HepG2 (cell line): ENCODE data around the gene MRPS34. TPM values are rescaled to one million over a fixed set of nuclear protein-coding genes. Genes with fewer than 3 reads are reported as not detected.
A peak's percentile ranks its signal among the peaks of the same experiment; 100 is the strongest.

Experiments used
- ARNT ChIP-seq: fragments of 450-650 bp; IDR thresholded peaks from 2 replicates; pipeline ENCODE4 v1.6.1; 2017
- BCL3 ChIP-seq: sonication (generic); formaldehyde crosslinking; IDR thresholded peaks from 2 replicates; pipeline ENCODE4 v1.5.1; 2020; ENCODE audit warnings: mild to moderate bottlenecking, missing genetic modification reagents, moderate library complexity
- FLYWCH1 ChIP-seq: sonication (generic); formaldehyde crosslinking; IDR thresholded peaks from 2 replicates; pipeline ENCODE4 v1.8.1; 2023; ENCODE audit warnings: mild to moderate bottlenecking, missing genetic modification reagents
- IKZF1 ChIP-seq: fragments of 450-650 bp; IDR thresholded peaks from 2 replicates; pipeline ENCODE4 v1.7.1; 2016
- KLF13 ChIP-seq: sonication (generic); formaldehyde crosslinking; IDR thresholded peaks from 2 replicates; pipeline ENCODE4 v1.4.0; 2020; ENCODE audit warnings: mild to moderate bottlenecking, missing genetic modification reagents
- MAFK ChIP-seq, 2 experiments: IDR thresholded peaks in 1 of 2; conservative IDR thresholded peaks in 1 of 2; 2 replicates each; pipeline ENCODE4 v1.6.1; 2011; ENCODE audit warnings: improper control_type of control experiment in 2 of 2, low read length in 2 of 2
- MED8 ChIP-seq: sonication (generic); formaldehyde crosslinking; IDR thresholded peaks from 2 replicates; pipeline ENCODE4 v1.8.1; 2023; ENCODE audit warnings: mild to moderate bottlenecking, missing genetic modification reagents; ENCODE audit not compliant: insufficient replicate concordance
- NCOA2 ChIP-seq: sonication (generic); formaldehyde crosslinking; IDR thresholded peaks from 2 replicates; pipeline ENCODE4 v1.8.0; 2022; ENCODE audit warnings: inconsistent platforms
- NFKBIZ ChIP-seq: IDR thresholded peaks from 2 replicates; pipeline ENCODE4 v1.6.1; 2018; ENCODE audit warnings: missing genetic modification reagents, missing compliant biosample characterization
- NR2C2 ChIP-seq: sonication (generic); formaldehyde crosslinking; IDR thresholded peaks from 2 replicates; pipeline ENCODE4 v1.4.0; 2020; ENCODE audit warnings: missing genetic modification reagents, mild to moderate bottlenecking, moderate library complexity, borderline replicate concordance
- RBFOX2 ChIP-seq: fragments of 200-400 bp; formaldehyde crosslinking; IDR thresholded peaks from 2 replicates; pipeline ENCODE4 v1.6.1; 2017; ENCODE audit warnings: low read depth, mild to moderate bottlenecking, low read length
- TFE3 ChIP-seq: IDR thresholded peaks from 2 replicates; pipeline ENCODE4 v1.6.1; 2016
- TIGD3 ChIP-seq: sonication (generic); formaldehyde crosslinking; IDR thresholded peaks from 2 replicates; pipeline ENCODE4 v1.5.1; 2020; ENCODE audit warnings: mild to moderate bottlenecking, missing genetic modification reagents, borderline replicate concordance
- ZNF232 ChIP-seq: sonication (generic); formaldehyde crosslinking; IDR thresholded peaks from 2 replicates; pipeline ENCODE4 v1.4.0; 2020; ENCODE audit warnings: missing genetic modification reagents, borderline replicate concordance
- ZNF251 ChIP-seq: sonication (generic); formaldehyde crosslinking; IDR thresholded peaks from 2 replicates; pipeline ENCODE4 v1.9.0; 2021; ENCODE audit warnings: mild to moderate bottlenecking, missing genetic modification reagents
- ZNF333 ChIP-seq: sonication (generic); formaldehyde crosslinking; IDR thresholded peaks from 2 replicates; pipeline ENCODE4 v1.4.0; 2020; ENCODE audit warnings: mild to moderate bottlenecking, missing genetic modification reagents, borderline replicate concordance
- ZNF335 ChIP-seq: sonication (generic); formaldehyde crosslinking; IDR thresholded peaks from 2 replicates; pipeline ENCODE4 v1.4.0; 2020; ENCODE audit warnings: missing genetic modification reagents
- ZNF557 ChIP-seq: sonication (generic); formaldehyde crosslinking; IDR thresholded peaks from 2 replicates; pipeline ENCODE4 v1.4.0; 2020; ENCODE audit warnings: missing genetic modification reagents
- ZNF580 ChIP-seq: IDR thresholded peaks from 2 replicates; pipeline ENCODE4 v1.6.1; 2016; ENCODE audit warnings: low read depth, borderline replicate concordance
- polyA plus RNA-seq, 8 experiments: library from polyadenylated mRNA; depleted of rRNA in 3 of 8; stranded (reverse) in 7 of 8; unstranded in 1 of 8; fragments of >200 nt; fragmentation: Illumina TruSeq in 4 of 8; extraction: Trizol in 4 of 8; gene quantifications; 2 replicates each; pipeline versions ENCODE4 v1.2.1 to v1.2.3, GENCODE V29; 2011 to 2016; ENCODE audit warnings: low read depth in 4 of 8, missing spikeins in 1 of 8, mixed read lengths in 1 of 8; ENCODE audit not compliant: insufficient read depth in 1 of 8
- total RNA-seq, 5 experiments: library from RNA; depleted of rRNA; stranded (reverse); fragments of >200 nt; fragmentation: Illumina TruSeq; extraction: Trizol; gene quantifications; 2 replicates each; pipeline ENCODE4 v1.2.3, GENCODE V29; 2016; ENCODE audit warnings: low read depth in 1 of 5
- TF ChIP-seq, protein P1 (sequence below): sonication (generic); formaldehyde crosslinking; IDR thresholded peaks from 2 replicates; pipeline ENCODE4 v1.5.1; 2020; ENCODE audit warnings: mild to moderate bottlenecking, missing genetic modification reagents, borderline replicate concordance

Gene MRPS34
- total and polyA plus RNA-seq, 2 of the 13 experiments (the other 11 are each of a cell fraction or from before 2014, with no cell fraction given): 63.5 to 131 TPM

DNA sequence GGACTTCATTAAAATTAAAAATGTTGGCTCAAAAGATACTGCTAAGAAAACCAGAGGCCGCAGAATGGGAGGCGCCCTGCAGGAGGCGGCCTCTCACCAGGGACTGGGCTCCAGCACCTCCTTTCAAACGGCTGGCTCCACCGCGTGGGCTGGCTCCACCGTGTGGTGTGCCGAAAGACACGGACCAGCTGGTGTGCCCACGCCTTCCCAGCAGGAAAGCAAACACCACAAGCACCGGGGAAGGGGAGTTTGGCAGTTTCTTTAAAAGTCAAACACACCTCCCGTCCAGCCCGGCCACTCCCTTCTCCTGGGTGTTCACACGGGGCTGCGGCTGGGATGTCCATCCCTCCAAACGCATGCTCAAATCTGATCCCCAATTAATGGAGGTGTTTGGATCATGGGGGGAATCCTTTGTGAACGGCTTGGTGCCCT lies 39.8 kb upstream of the MRPS34 start (continued):
- no peak for TF ChIP-seq BCL3 (CRISPR knock-in tag)
- TF ChIP-seq NFKBIZ: no peak
- TF ChIP-seq ZNF333 (CRISPR knock-in tag): no peak
- no peak for TF ChIP-seq MED8 (CRISPR knock-in tag)
- TF ChIP-seq IKZF1: no peak
- no peak for TF ChIP-seq ZNF232 (CRISPR knock-in tag)
- TF ChIP-seq ZNF580 (CRISPR knock-in tag): peak; percentile 51; the same call in 1 of the 2 replicates
- TF ChIP-seq NR2C2: no peak
- 0 out of 2 replicates have a peak, but pooled peaks have one; percentile 26 for TF ChIP-seq RBFOX2
- TF ChIP-seq, protein P1, sequence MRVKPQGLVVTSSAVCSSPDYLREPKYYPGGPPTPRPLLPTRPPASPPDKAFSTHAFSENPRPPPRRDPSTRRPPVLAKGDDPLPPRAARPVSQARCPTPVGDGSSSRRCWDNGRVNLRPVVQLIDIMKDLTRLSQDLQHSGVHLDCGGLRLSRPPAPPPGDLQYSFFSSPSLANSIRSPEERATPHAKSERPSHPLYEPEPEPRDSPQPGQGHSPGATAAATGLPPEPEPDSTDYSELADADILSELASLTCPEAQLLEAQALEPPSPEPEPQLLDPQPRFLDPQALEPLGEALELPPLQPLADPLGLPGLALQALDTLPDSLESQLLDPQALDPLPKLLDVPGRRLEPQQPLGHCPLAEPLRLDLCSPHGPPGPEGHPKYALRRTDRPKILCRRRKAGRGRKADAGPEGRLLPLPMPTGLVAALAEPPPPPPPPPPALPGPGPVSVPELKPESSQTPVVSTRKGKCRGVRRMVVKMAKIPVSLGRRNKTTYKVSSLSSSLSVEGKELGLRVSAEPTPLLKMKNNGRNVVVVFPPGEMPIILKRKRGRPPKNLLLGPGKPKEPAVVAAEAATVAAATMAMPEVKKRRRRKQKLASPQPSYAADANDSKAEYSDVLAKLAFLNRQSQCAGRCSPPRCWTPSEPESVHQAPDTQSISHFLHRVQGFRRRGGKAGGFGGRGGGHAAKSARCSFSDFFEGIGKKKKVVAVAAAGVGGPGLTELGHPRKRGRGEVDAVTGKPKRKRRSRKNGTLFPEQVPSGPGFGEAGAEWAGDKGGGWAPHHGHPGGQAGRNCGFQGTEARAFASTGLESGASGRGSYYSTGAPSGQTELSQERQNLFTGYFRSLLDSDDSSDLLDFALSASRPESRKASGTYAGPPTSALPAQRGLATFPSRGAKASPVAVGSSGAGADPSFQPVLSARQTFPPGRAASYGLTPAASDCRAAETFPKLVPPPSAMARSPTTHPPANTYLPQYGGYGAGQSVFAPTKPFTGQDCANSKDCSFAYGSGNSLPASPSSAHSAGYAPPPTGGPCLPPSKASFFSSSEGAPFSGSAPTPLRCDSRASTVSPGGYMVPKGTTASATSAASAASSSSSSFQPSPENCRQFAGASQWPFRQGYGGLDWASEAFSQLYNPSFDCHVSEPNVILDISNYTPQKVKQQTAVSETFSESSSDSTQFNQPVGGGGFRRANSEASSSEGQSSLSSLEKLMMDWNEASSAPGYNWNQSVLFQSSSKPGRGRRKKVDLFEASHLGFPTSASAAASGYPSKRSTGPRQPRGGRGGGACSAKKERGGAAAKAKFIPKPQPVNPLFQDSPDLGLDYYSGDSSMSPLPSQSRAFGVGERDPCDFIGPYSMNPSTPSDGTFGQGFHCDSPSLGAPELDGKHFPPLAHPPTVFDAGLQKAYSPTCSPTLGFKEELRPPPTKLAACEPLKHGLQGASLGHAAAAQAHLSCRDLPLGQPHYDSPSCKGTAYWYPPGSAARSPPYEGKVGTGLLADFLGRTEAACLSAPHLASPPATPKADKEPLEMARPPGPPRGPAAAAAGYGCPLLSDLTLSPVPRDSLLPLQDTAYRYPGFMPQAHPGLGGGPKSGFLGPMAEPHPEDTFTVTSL (CRISPR knock-in tag): no peak
- TF ChIP-seq TIGD3: no peak
- no peak for TF ChIP-seq FLYWCH1 (CRISPR knock-in tag)
- no peak for TF ChIP-seq KLF13 (CRISPR knock-in tag)
- no peak for TF ChIP-seq ZNF335 (CRISPR knock-in tag)
- no peak for TF ChIP-seq MAFK (conservative IDR thresholded peaks at IDR 0.05 in 1 of 2, IDR thresholded peaks at IDR 0.05 in 1 of 2; ENCODE audit: low read length in 2 of 2)
- TF ChIP-seq ZNF557 (CRISPR knock-in tag): no peak
- TF ChIP-seq ZNF251 (CRISPR knock-in tag): no peak
- 0 out of 2 replicates have a peak, but pooled peaks have one; percentile 11 for TF ChIP-seq NCOA2 (CRISPR knock-in tag)
- TF ChIP-seq ARNT: no peak
- TF ChIP-seq TFE3 (CRISPR knock-in tag): no peak
